Measurements from ENCODE around the gene PDE10A.

The PDE10A gene

GRCh38 chr6:165298402-165298801, 364.6 kb downstream of the PDE10A start:
- DNase-seq = no peak

- no peak for DNase-seq
Observed at GRCh38 chr6:165292657-165293056, 370.4 kb downstream of the PDE10A start.

All from anterior cingulate cortex (tissue), 58 donors.